ENCODE data around the gene SERPINB6.
A peak's percentile ranks its signal among the peaks of the same experiment; 100 is the strongest.
"Not testable (repeated sequence)": the region's sequence is repeated elsewhere in the genome, so short reads cannot be mapped to it uniquely, and the experiment has no call there.

SERPINB6 gene

DNA sequence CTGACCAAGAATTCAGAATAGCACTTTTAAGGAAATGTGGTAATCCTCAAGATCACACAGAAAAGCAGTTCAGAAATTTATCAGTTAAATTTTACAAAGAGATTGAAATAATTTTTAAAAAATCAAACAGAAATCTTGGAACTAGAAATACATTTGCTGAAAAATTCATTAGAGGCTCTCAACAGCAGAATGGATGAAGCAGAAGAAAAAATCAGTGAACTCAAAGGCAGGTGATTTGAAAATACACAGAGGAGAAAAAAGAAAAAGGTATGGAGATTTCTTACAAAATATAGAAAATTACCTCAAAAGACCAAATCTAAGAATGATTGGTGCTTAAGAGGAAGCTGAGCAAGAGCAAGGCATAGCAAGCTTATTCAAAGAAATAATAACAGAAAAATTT, 39.8 kb upstream of the SERPINB6 start:
- no peak overlapping the region for H3K27ac ChIP-seq (ENCODE audit: low read depth, low read length)
- peaks cover 74% of the 10 kb centered on the region for H3K36me3 ChIP-seq (ENCODE audit: control insufficient read depth, insufficient read depth, low read length)
- H3K9ac ChIP-seq (ENCODE audit: low read depth, low read length): no peak overlapping the region
- no peak overlapping the region for H3K4me3 ChIP-seq (ENCODE audit: low read depth, low read length)
- H3K27me3 ChIP-seq (ENCODE audit: control insufficient read depth, insufficient read depth, low read length): no peaks in the 10 kb centered on the region
- H3K4me1 ChIP-seq (ENCODE audit: control insufficient read depth, insufficient read depth, low read length): peaks cover 20% of the 10 kb centered on the region
- H3K9me3 ChIP-seq (ENCODE audit: control insufficient read depth, insufficient read depth, low read length): peaks cover 19% of the 10 kb centered on the region

DNA sequence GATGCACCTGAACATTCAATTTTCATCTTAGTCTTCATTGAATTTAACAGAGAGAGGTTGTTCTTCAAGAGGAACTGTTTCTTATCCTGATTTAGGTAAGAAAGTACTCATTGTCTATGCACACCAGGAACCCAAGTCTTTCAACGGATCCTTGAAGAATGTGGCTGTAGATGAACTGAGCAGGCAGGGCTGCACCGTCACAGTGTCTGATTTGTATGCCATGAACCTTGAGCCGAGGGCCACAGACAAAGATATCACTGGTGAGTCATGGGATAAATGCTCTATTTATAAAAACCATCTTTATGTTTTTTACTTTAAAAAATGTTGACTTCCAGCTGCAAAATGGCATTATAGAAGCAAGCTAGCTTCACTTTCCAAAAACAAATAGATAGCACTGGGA, 38.6 kb upstream of the SERPINB6 start:
- H3K9me3 ChIP-seq (ENCODE audit: control insufficient read depth, insufficient read depth, low read length): peaks cover 19% of the 10 kb centered on the region
- H3K27me3 ChIP-seq (ENCODE audit: control insufficient read depth, insufficient read depth, low read length): no peaks in the 10 kb centered on the region
- peaks cover 75% of the 10 kb centered on the region for H3K36me3 ChIP-seq (ENCODE audit: control insufficient read depth, insufficient read depth, low read length)
- H3K27ac ChIP-seq (ENCODE audit: low read depth, low read length): peak overlapping the region; percentile 89
- H3K4me3 ChIP-seq (ENCODE audit: low read depth, low read length): no peak overlapping the region
- no peak overlapping the region for H3K9ac ChIP-seq (ENCODE audit: low read depth, low read length)
- peaks cover 29% of the 10 kb centered on the region for H3K4me1 ChIP-seq (ENCODE audit: control insufficient read depth, insufficient read depth, low read length)

DNA sequence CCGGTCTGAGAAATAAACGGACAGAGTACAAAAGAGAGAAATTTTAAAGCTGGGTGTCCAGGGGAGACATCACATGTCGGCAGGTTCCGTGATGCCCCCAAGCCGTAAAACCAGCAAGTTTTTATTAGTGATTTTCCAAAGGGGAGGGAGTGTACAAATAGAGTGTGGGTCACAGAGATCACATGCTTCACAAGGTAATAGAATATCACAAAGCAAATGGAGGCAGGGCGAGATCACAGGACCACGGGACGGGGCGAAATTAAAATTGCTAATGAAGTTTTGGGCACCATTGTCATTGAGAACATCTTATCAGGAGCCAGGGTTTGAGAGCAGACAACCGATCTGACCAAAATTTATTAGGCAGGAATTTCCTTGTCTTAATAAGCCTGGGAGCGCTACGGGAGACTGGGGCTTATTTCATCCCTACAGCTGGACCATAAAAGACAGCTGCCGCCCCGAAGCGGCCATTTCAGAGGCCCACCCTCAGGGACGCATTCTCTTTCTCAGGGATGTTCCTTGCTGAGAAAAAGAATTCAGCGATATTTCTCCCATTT, 37.4 kb upstream of the SERPINB6 start:
- H3K4me3 ChIP-seq (ENCODE audit: low read depth, low read length); H3K9ac ChIP-seq (ENCODE audit: low read depth, low read length); H3K27me3 ChIP-seq (ENCODE audit: control insufficient read depth, insufficient read depth, low read length): not testable (repeated sequence)
- Histone ChIP-seq H3K9me3 (ENCODE audit: control insufficient read depth, insufficient read depth, low read length) (peaks cover 19% of the 10 kb centered on the region), H3K27ac (ENCODE audit: low read depth, low read length) (peak overlapping the region; percentile 89), H3K4me1 (ENCODE audit: control insufficient read depth, insufficient read depth, low read length) (peaks cover 29% of the 10 kb centered on the region), H3K36me3 (ENCODE audit: control insufficient read depth, insufficient read depth, low read length) (peaks cover 70% of the 10 kb centered on the region)

DNA sequence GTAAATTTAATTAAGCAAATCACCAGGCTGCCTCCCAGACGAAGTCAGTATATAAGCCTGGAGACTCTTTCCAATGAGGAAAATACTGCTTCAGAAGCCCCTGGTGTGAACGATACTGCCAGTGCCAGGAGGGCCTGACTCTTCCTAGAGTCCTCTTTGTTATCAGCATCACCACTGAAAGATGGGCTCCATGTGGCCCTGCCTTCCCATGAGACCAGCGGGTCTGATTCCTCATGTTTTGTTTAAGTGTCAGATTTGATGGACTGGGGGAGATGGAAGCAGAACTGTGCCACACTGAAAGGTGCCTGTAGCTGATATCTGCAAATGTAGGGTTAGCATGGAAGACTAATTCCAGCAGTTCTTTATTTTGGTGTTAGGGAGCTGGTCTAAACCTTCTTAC, 36.2 kb upstream of the SERPINB6 start:
- Histone ChIP-seq H3K36me3 (ENCODE audit: control insufficient read depth, insufficient read depth, low read length) (peaks cover 61% of the 10 kb centered on the region), H3K9ac (ENCODE audit: low read depth, low read length) (no peak overlapping the region), H3K27me3 (ENCODE audit: control insufficient read depth, insufficient read depth, low read length) (no peaks in the 10 kb centered on the region), H3K9me3 (ENCODE audit: control insufficient read depth, insufficient read depth, low read length) (peaks cover 19% of the 10 kb centered on the region), H3K4me3 (ENCODE audit: low read depth, low read length) (no peak overlapping the region), H3K4me1 (ENCODE audit: control insufficient read depth, insufficient read depth, low read length) (peaks cover 29% of the 10 kb centered on the region), H3K27ac (ENCODE audit: low read depth, low read length) (peak overlapping the region; percentile 53)

DNA sequence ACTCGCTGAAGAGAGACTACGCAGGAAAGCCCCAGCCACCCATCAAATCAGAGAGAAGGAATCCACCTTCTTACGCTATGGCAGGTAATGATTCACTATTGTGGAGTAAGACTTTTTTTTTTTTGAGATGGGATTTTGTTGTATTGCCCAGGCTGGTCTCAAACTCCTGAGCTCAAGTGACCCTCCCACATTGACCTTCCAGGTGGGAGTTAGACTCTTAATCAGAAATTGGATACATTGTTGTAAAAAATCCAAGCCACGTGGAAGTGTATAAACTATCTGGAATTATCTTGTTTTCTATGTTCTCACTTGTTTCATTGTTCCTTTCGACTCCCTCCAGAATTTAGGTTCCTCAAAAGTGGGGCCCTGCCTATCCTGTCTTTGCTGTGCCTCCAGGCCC, 35.1 kb upstream of the SERPINB6 start:
- H3K4me3 ChIP-seq (ENCODE audit: low read depth, low read length): no peak overlapping the region
- peaks cover 32% of the 10 kb centered on the region for H3K4me1 ChIP-seq (ENCODE audit: control insufficient read depth, insufficient read depth, low read length)
- no peak overlapping the region for H3K27ac ChIP-seq (ENCODE audit: low read depth, low read length)
- peaks cover 13% of the 10 kb centered on the region for H3K9me3 ChIP-seq (ENCODE audit: control insufficient read depth, insufficient read depth, low read length)
- H3K9ac ChIP-seq (ENCODE audit: low read depth, low read length): no peak overlapping the region
- H3K27me3 ChIP-seq (ENCODE audit: control insufficient read depth, insufficient read depth, low read length): no peaks in the 10 kb centered on the region
- peaks cover 53% of the 10 kb centered on the region for H3K36me3 ChIP-seq (ENCODE audit: control insufficient read depth, insufficient read depth, low read length)

DNA sequence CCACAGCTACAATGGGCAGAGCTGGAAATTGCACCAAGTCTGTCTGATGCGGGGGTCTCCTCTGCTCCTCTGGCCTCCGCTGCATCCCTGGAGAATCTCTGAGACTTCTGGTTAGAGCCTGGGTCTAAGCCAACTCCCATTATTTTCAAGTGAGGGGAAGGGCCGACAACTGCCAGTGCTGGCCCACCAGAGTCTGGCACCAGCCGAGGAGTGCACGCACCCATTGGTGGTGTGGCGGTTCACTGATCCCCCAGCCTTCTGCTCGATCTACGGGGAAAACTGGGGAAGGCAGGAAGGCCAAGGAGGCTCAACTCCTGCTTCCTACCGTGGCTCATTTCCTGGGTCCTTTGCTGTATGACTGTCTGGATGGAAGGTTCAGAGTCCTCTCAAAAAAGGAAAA, 34.5 kb upstream of the SERPINB6 start:
- Histone ChIP-seq H3K36me3 (ENCODE audit: control insufficient read depth, insufficient read depth, low read length) (peaks cover 47% of the 10 kb centered on the region), H3K27me3 (ENCODE audit: control insufficient read depth, insufficient read depth, low read length) (no peaks in the 10 kb centered on the region), H3K9ac (ENCODE audit: low read depth, low read length) (no peak overlapping the region), H3K27ac (ENCODE audit: low read depth, low read length) (peak overlapping the region; percentile 8), H3K9me3 (ENCODE audit: control insufficient read depth, insufficient read depth, low read length) (peaks cover 7% of the 10 kb centered on the region), H3K4me3 (ENCODE audit: low read depth, low read length) (no peak overlapping the region), H3K4me1 (ENCODE audit: control insufficient read depth, insufficient read depth, low read length) (peaks cover 32% of the 10 kb centered on the region)

DNA sequence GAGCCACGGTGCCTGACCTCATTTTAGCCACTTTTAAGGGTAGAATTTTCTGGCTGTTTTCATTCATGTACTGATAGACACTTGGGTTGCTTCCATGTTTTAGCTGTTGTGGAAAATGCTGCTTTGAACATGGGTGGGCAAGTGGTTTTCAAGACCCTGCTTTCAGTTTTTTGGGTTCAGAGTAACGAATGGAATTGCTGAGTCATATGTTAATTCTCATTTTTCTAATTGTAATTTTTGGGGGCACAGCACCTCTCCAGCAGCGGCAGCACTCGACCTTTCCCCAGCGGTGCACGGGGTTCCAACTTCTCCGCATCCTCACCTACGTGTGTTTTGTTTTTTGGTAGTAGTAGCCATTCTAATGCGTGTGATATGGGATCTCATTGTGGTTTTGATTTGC, 33.7 kb upstream of the SERPINB6 start:
- H3K27me3 ChIP-seq (ENCODE audit: control insufficient read depth, insufficient read depth, low read length): no peaks in the 10 kb centered on the region
- peaks cover 27% of the 10 kb centered on the region for H3K4me1 ChIP-seq (ENCODE audit: control insufficient read depth, insufficient read depth, low read length)
- no peaks in the 10 kb centered on the region for H3K9me3 ChIP-seq (ENCODE audit: control insufficient read depth, insufficient read depth, low read length)
- H3K9ac ChIP-seq (ENCODE audit: low read depth, low read length): no peak overlapping the region
- H3K36me3 ChIP-seq (ENCODE audit: control insufficient read depth, insufficient read depth, low read length): peaks cover 39% of the 10 kb centered on the region
- no peak overlapping the region for H3K27ac ChIP-seq (ENCODE audit: low read depth, low read length)
- H3K4me3 ChIP-seq (ENCODE audit: low read depth, low read length): no peak overlapping the region

DNA sequence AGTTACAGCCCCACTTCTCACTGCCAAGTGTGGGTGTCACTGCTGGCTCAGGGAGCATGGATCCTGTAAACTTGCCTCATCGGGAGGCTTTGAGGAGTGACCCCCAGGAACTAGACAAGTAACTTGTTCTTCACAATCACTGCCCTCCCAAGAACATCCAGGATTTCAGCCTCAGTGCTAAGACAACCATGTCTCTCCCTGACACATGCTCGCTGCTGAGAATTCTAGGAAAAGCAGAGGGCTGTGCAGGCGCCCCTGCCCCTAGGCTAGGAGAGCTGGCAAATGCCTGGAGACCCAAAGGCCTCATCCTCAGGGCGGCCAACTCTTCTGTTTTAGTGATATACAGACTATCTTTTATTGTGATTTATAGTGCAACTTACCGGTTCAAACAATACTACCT, 31.9 kb upstream of the SERPINB6 start:
- peaks cover 24% of the 10 kb centered on the region for H3K4me1 ChIP-seq (ENCODE audit: control insufficient read depth, insufficient read depth, low read length)
- peaks cover 36% of the 10 kb centered on the region for H3K36me3 ChIP-seq (ENCODE audit: control insufficient read depth, insufficient read depth, low read length)
- not testable (repeated sequence) for H3K27me3 ChIP-seq (ENCODE audit: control insufficient read depth, insufficient read depth, low read length); H3K27ac ChIP-seq (ENCODE audit: low read depth, low read length); H3K4me3 ChIP-seq (ENCODE audit: low read depth, low read length); H3K9ac ChIP-seq (ENCODE audit: low read depth, low read length); H3K9me3 ChIP-seq (ENCODE audit: control insufficient read depth, insufficient read depth, low read length)

DNA sequence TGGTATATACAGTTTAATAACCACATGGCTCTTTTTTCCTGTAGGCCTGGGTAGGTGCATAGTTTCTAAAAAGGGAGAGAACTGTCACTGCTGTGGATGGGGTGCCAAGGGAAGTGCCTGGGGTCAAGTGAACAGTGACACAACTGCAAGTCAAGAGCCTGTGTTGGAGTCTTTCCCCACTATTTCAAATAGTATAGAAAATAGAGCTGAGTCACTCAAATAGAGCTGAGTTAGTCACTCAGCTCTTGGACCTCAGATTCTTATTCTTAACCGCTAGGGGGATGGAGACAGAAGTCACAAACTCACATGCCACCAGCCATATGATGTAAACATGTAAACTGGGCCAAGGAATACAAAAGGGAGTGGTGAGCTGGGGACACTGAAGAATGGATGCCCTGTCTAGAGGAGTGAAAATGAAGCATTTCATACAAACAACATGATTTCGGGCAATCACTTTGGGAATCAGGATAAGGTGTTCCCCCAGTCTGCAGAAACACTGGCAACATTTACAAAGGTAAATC, 30.5 kb upstream of the SERPINB6 start:
- H3K4me1 ChIP-seq (ENCODE audit: control insufficient read depth, insufficient read depth, low read length): peaks cover 16% of the 10 kb centered on the region
- no peaks in the 10 kb centered on the region for H3K9me3 ChIP-seq (ENCODE audit: control insufficient read depth, insufficient read depth, low read length)
- H3K4me3 ChIP-seq (ENCODE audit: low read depth, low read length): no peak overlapping the region
- peaks cover 25% of the 10 kb centered on the region for H3K36me3 ChIP-seq (ENCODE audit: control insufficient read depth, insufficient read depth, low read length)
- H3K27me3 ChIP-seq (ENCODE audit: control insufficient read depth, insufficient read depth, low read length): no peaks in the 10 kb centered on the region
- peak overlapping the region; percentile 71 for H3K27ac ChIP-seq (ENCODE audit: low read depth, low read length)
- no peak overlapping the region for H3K9ac ChIP-seq (ENCODE audit: low read depth, low read length)

DNA sequence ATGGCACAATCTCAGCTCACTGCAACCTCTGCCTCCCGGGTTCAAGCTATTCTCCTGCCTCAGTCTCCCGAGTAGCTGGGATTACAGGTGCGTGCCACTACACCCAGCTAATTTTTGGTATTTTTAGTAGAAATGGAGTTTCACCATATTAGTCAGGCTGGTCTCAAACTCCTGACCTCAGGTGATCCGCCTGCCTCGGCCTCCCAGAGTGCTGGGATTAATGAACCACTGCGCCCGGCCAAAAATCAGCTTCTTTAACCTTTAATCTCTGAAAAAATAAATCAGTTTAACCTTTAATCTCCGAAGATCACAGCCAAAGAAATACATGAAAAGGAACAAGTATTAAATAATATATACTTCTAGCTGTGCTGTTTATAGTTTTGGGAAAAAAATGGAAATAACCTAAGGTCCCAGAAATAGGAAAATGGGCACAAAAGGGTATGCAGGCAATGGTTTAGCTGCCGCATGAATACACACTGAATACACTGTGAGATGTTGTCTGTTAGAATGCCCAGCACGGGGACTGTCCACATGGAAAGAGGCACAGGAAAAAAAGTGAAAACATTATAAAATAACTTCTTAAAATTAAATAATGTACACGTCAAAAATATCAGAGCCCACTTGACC, 29.9 kb upstream of the SERPINB6 start:
- Histone ChIP-seq H3K4me3 (ENCODE audit: low read depth, low read length) (no peak overlapping the region), H3K9ac (ENCODE audit: low read depth, low read length) (no peak overlapping the region), H3K36me3 (ENCODE audit: control insufficient read depth, insufficient read depth, low read length) (peaks cover 22% of the 10 kb centered on the region), H3K4me1 (ENCODE audit: control insufficient read depth, insufficient read depth, low read length) (peaks cover 15% of the 10 kb centered on the region), H3K27ac (ENCODE audit: low read depth, low read length) (peak overlapping the region; percentile 71), H3K27me3 (ENCODE audit: control insufficient read depth, insufficient read depth, low read length) (no peaks in the 10 kb centered on the region), H3K9me3 (ENCODE audit: control insufficient read depth, insufficient read depth, low read length) (no peaks in the 10 kb centered on the region)

DNA sequence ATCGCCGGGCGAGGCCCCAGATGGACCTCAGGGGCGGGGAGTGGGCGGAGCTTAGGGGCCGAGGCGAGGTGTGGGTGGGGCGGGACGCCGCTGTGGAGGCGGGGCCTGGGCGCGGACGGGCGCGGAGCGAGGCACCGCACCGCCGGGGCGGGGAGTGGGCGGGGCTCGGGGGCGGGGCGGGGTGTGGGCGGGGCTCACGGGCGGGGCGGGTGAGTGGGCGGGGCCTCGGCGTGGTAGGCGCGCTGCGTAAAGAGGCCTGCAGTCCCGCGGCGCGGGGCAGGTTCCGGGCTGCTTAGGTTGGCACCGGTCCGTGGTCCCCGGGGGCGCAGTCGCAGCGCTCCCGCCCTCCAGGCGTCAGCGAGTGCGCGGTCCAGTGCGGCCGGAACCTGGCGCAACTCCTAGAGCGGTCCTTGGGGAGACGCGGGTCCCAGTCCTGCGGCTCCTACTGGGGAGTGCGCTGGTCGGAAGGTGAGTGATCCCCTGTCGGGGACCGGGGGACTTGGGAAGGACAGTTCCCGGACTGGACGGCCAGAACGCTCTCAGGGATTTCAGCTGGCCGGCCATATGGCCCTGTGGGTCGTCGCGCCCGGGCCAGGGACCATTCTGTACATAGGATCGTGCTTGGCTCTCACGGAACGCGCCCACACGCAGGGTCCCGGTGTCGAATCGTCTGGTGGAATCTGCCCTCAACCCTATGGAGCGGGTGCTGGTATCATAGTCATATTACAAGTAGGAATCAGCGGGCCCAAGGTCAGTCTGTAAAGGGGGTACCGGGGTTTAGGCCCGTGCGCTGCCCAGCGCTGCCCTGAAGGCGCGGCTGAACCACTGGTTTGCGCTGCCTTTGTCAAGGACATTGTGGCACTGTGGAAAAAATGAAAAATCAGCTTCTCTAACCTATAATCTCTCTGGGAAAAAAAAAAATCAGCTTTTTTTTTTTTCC, 28.5 kb upstream of the SERPINB6 start, which contains the start of gene NQO2:
NQO2 (plus strand) TSS at position 277 of the 940 bp plus-strand sequence. CDS start 6,659 bp downstream, outside the sequence.
- Histone ChIP-seq H3K4me1 (ENCODE audit: control insufficient read depth, insufficient read depth, low read length) (peaks cover 6% of the 10 kb centered on the region; the same call in 1 of the 2 replicates), H3K36me3 (ENCODE audit: control insufficient read depth, insufficient read depth, low read length) (peaks cover 10% of the 10 kb centered on the region), H3K27ac (ENCODE audit: low read depth, low read length) (peak within 1 kb of the TSS; percentile 70), H3K9ac (ENCODE audit: low read depth, low read length) (peak within 1 kb of the TSS; percentile 66; the same call in 1 of the 2 replicates), H3K4me3 (ENCODE audit: low read depth, low read length) (peak within 1 kb of the TSS; percentile 84), H3K9me3 (ENCODE audit: control insufficient read depth, insufficient read depth, low read length) (no peaks in the 10 kb centered on the region), H3K27me3 (ENCODE audit: control insufficient read depth, insufficient read depth, low read length) (no peaks in the 10 kb centered on the region)
